ENCODE results near the gene MKNK2. TPM values are rescaled to one million over a fixed set of nuclear protein-coding genes. Genes with fewer than 3 reads are reported as not detected.

Gene MKNK2
- polyA plus RNA-seq, 3 donors: 16.9 to 333 (median 21.8) TPM

- H3K27ac ChIP-seq (ENCODE audit: low read depth in 1 of 2, low read length in 2 of 2): no peak overlapping the region
- peaks cover 37% of the 10 kb centered on the region for H3K4me1 Mint-ChIP-seq
- no peak overlapping the region for H3K4me3 Mint-ChIP-seq
- TF ChIP-seq, protein P1, sequence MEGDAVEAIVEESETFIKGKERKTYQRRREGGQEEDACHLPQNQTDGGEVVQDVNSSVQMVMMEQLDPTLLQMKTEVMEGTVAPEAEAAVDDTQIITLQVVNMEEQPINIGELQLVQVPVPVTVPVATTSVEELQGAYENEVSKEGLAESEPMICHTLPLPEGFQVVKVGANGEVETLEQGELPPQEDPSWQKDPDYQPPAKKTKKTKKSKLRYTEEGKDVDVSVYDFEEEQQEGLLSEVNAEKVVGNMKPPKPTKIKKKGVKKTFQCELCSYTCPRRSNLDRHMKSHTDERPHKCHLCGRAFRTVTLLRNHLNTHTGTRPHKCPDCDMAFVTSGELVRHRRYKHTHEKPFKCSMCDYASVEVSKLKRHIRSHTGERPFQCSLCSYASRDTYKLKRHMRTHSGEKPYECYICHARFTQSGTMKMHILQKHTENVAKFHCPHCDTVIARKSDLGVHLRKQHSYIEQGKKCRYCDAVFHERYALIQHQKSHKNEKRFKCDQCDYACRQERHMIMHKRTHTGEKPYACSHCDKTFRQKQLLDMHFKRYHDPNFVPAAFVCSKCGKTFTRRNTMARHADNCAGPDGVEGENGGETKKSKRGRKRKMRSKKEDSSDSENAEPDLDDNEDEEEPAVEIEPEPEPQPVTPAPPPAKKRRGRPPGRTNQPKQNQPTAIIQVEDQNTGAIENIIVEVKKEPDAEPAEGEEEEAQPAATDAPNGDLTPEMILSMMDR (IDR thresholded peaks at IDR 0.05): no peak
- H3K9me3 ChIP-seq (replicated peaks in 1 of 2; ENCODE audit: control insufficient read depth in 1 of 2, insufficient read depth in 1 of 2, low read length in 2 of 2): no peaks in the 10 kb centered on the region
- H3K4me2 ChIP-seq (replicated peaks; ENCODE audit: extremely low read depth, low read length, poor library complexity, severe bottlenecking): no peak overlapping the region
- no peaks in the 10 kb centered on the region for H3K9me3 Mint-ChIP-seq
- H3K4me1 ChIP-seq (ENCODE audit: control insufficient read depth in 1 of 2, insufficient read depth in 2 of 2, low read length in 2 of 2): peaks cover 46 to 51% of the 10 kb centered on the region in 2 donors
- H3K27ac Mint-ChIP-seq: peak overlapping the region in 1 of 7 donors; percentile 30
- H3K36me3 Mint-ChIP-seq: no peaks in the 10 kb centered on the region
- no peaks in the 10 kb centered on the region for H4K20me1 ChIP-seq (ENCODE audit: insufficient read depth, low read length)
- 100% methylated on average over 9 of the region's 27 CpGs for WGBS (ENCODE audit: insufficient coverage)
- DNase-seq: no peak
- no peaks in the 10 kb centered on the region for H3K79me2 ChIP-seq (ENCODE audit: insufficient read depth, low read length)
- peaks cover 0 to 4% (median 1%) of the 10 kb centered on the region in 3 donors for H3K27me3 Mint-ChIP-seq (ENCODE audit: low read depth in 3 of 3)
- H3K9ac ChIP-seq (ENCODE audit: insufficient read depth, low read length, poor library complexity, severe bottlenecking): no peak overlapping the region
- H3K4me3 ChIP-seq (replicated peaks in 1 of 3; ENCODE audit: low read depth in 2 of 3, low read length in 3 of 3): no peak overlapping the region
- H3K36me3 ChIP-seq (replicated peaks in 1 of 2; ENCODE audit: control insufficient read depth in 1 of 2, insufficient read depth in 2 of 2, low read length in 2 of 2): no peaks in the 10 kb centered on the region
- H2AFZ ChIP-seq (ENCODE audit: insufficient read depth, low read depth, low read length, poor library complexity, severe bottlenecking): no peak overlapping the region
- no peaks in the 10 kb centered on the region for H3K27me3 ChIP-seq (ENCODE audit: control insufficient read depth in 2 of 2, insufficient read depth in 2 of 2, low read length in 2 of 2)
- intact Hi-C loops (cut with micrococcal nuclease): no loop called here
Measured at GRCh38 chr19:2058570-2059421, 7.8 kb upstream of the MKNK2 start.

DNA sequence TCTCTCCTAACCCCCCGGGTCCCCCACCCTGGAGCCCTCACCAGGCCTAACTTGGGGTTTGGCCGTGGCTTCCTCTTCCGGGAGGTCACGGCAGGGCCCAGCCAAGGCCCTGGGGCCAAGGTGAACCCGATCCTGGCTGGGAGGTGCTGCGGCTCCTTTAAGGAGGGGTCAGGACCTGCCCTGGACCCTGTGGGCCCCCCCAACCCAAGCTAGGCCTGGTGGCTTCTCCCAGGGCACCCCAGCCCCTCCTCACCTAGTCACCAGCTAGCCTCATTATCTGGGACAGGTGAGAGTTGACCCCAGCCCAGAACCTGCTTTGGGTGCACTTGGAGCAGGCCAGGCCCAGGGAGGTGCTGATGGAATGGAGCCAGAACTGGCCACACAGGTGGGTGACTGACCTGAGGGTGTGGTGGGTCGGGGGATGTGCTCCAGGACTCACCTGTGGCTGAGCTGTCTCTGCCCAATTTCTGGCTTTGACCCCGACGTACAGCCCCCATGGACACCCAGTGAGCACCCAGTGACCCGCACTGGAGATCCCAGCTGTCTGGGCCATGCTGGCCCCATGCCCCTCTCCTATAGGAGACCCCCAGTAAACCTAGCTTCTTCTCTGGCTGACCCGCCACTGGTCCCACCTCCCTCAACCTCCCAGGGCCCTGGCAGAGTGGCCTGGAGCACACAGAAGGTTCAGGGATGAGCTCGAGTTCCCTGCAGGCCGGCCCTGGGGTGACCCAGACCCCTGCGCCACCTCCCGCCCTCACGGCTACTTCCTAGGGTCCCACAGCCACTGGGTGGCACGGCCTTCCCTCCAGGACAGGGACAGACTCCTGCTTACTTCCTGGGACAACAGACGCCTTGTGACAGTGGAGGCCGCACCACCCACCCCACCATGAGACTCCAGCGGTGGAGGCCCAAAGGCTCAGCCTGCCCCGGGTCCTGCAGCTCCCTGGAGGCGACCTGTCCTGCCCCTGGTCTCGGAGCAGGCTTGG is 6.7 kb upstream of the MKNK2 start:
- TF ChIP-seq, protein P1 (IDR thresholded peaks at IDR 0.05): no peak
- no peaks in the 10 kb centered on the region for H3K9me3 ChIP-seq (replicated peaks in 1 of 2; ENCODE audit: control insufficient read depth in 1 of 2, insufficient read depth in 1 of 2, low read length in 2 of 2)
- intact Hi-C loops (cut with micrococcal nuclease): no loop called here
- H3K9ac ChIP-seq (ENCODE audit: insufficient read depth, low read length, poor library complexity, severe bottlenecking): no peak overlapping the region
- H3K27me3 ChIP-seq (ENCODE audit: control insufficient read depth in 2 of 2, insufficient read depth in 2 of 2, low read length in 2 of 2): no peaks in the 10 kb centered on the region
- H2AFZ ChIP-seq (ENCODE audit: insufficient read depth, low read depth, low read length, poor library complexity, severe bottlenecking): no peak overlapping the region
- peaks cover 0 to 4% (median 2%) of the 10 kb centered on the region in 3 donors for H3K27me3 Mint-ChIP-seq (ENCODE audit: low read depth in 3 of 3)
- DNase-seq: no peak
- no peaks in the 10 kb centered on the region for H3K36me3 Mint-ChIP-seq
- H3K4me3 Mint-ChIP-seq: no peak overlapping the region
- H4K20me1 ChIP-seq (ENCODE audit: insufficient read depth, low read length): no peaks in the 10 kb centered on the region
- no peaks in the 10 kb centered on the region for H3K79me2 ChIP-seq (ENCODE audit: insufficient read depth, low read length)
- no peak overlapping the region for H3K27ac Mint-ChIP-seq
- H3K4me1 Mint-ChIP-seq: peaks cover 36% of the 10 kb centered on the region
- H3K4me1 ChIP-seq (ENCODE audit: control insufficient read depth in 1 of 2, insufficient read depth in 2 of 2, low read length in 2 of 2): peaks cover 46 to 51% of the 10 kb centered on the region in 2 donors
- H3K4me3 ChIP-seq (replicated peaks in 1 of 3; ENCODE audit: low read depth in 2 of 3, low read length in 3 of 3): no peak overlapping the region
- no peaks in the 10 kb centered on the region for H3K36me3 ChIP-seq (replicated peaks in 1 of 2; ENCODE audit: control insufficient read depth in 1 of 2, insufficient read depth in 2 of 2, low read length in 2 of 2)
- no peak overlapping the region for H3K4me2 ChIP-seq (replicated peaks; ENCODE audit: extremely low read depth, low read length, poor library complexity, severe bottlenecking)
- H3K9me3 Mint-ChIP-seq: no peaks in the 10 kb centered on the region
- WGBS (ENCODE audit: insufficient coverage): 80% methylated on average over 19 of the region's 23 CpGs
- H3K27ac ChIP-seq (ENCODE audit: low read depth in 1 of 2, low read length in 2 of 2): no peak overlapping the region

All from CD14-positive monocyte (primary cell).